ENCODE data around the gene BLMH. TPM values are rescaled to one million over a fixed set of nuclear protein-coding genes. Genes with fewer than 3 reads are reported as not detected.
"Not testable (repeated sequence)": the region's sequence is repeated elsewhere in the genome, so short reads cannot be mapped to it uniquely, and the experiment has no call there.

BLMH gene
- total and polyA plus RNA-seq, 10 of the 15 experiments (the other 5 are each of a cell fraction or from before 2014, with no cell fraction given): 16.1 to 63.9 (median 54.0) TPM

GRCh38 chr17:30200656-30201055 is 91.1 kb downstream of the BLMH start:
- CTCF ChIA-PET; H3K9me3 ChIP-seq (replicated peaks; ENCODE audit: control insufficient read depth, insufficient read depth, low read length); H4K20me1 ChIP-seq (ENCODE audit: control insufficient read depth, insufficient read depth); H3K27me3 ChIP-seq (replicated peaks in 1 of 2; ENCODE audit: control insufficient read depth in 2 of 2, insufficient read depth in 2 of 2, low read length in 1 of 2); H3K9ac ChIP-seq (ENCODE audit: control insufficient read depth, insufficient read depth, low read length); H2AFZ ChIP-seq (ENCODE audit: control insufficient read depth, low read depth, low read length); intact Hi-C loops (cut with micrococcal nuclease; ENCODE audit: unreplicated experiment); FAIRE-seq; H3K4me1 ChIP-seq (ENCODE audit: control insufficient read depth, insufficient read depth, low read length); H3K79me2 ChIP-seq (ENCODE audit: control insufficient read depth, insufficient read depth, low read length); ATAC-seq; DNase-seq (ENCODE audit: low read depth, low spot score); BruUV-seq (replicated peaks); H3K4me2 ChIP-seq (ENCODE audit: control insufficient read depth, insufficient read depth); H3K4me3 ChIP-seq; in situ Hi-C loops (cut with MboI); H3K27ac ChIP-seq (ENCODE audit: control insufficient read depth, insufficient read depth); H3K36me3 ChIP-seq (ENCODE audit: control insufficient read depth in 2 of 2, insufficient read depth in 2 of 2, low read length in 1 of 2): not testable (repeated sequence)
- ChIA-PET RAD21 (ENCODE audit: unreplicated experiment) (interaction anchor here (1.3 kb wide), 1 partner anchor 95 kb away, joined by 3 read pairs; no protein-coding TSS in a partner anchor), SMC1A (ENCODE audit: uncharacterized antibody, unreplicated experiment) (interaction anchor here (0.6 to 1.6 kb wide), 2 partner anchors 70 to 376 kb away, joined by 3 to 5 read pairs; no protein-coding TSS in a partner anchor), POLR2A (interaction anchor here (0.6 kb wide), 1 partner anchor 174 kb away, joined by 3 read pairs; no protein-coding TSS in a partner anchor)
- WGBS (ENCODE audit: insufficient coverage, insufficient replicate concordance, low lambda C conversion rate, missing lambda C conversion rate): 71% methylated on average over 8 of the region's 9 CpGs

- CTCF ChIA-PET: interaction anchor here (1.1 kb wide), 1 partner anchor 61 kb away, joined by 3 read pairs; no protein-coding TSS in a partner anchor
- TF ChIP-seq ELK1 (IDR thresholded peaks at IDR 0.05; ENCODE audit: low read depth, low read length) (no peak), BMI1 (IDR thresholded peaks at IDR 0.05; ENCODE audit: borderline replicate concordance) (no peak), MEF2A (IDR thresholded peaks at IDR 0.05; ENCODE audit: insufficient read depth, low read depth, low read length) (no peak), YBX1 (IDR thresholded peaks at IDR 0.05) (no peak), ATF2 (IDR thresholded peaks at IDR 0.05; ENCODE audit: low read length) (no peak), KLF5 (IDR thresholded peaks at IDR 0.05; ENCODE audit: partially characterized antibody) (no peak), E2F8 (IDR thresholded peaks at IDR 0.05; ENCODE audit: low read depth, partially characterized antibody) (no peak), ZZZ3 (IDR thresholded peaks at IDR 0.05; ENCODE audit: control insufficient read depth, insufficient read length, low read depth) (no peak), E2F4 (IDR thresholded peaks at IDR 0.05; ENCODE audit: low read depth, low read length) (no peak), SMC3 (IDR thresholded peaks at IDR 0.05; ENCODE audit: borderline replicate concordance, low read length) (no peak), ZBED1 (IDR thresholded peaks at IDR 0.05; ENCODE audit: borderline replicate concordance) (no peak)
Observed at GRCh38 chr17:30200106-30200505, 91.6 kb downstream of the BLMH start.

More at GRCh38 chr17:30200106-30200505, 91.6 kb downstream of the BLMH start:
- H3K4me1 ChIP-seq (ENCODE audit: control insufficient read depth, insufficient read depth, low read length): peaks cover 7% of the 10 kb centered on the region; the same call in 1 of the 2 replicates
- intact Hi-C loops (cut with micrococcal nuclease; ENCODE audit: unreplicated experiment): no loop called here
- in situ Hi-C loops (cut with MboI): no loop called here
- ChIA-PET POLR2A (no interaction called here), RAD21 (ENCODE audit: unreplicated experiment) (interaction anchor here (0.9 kb wide), 1 partner anchor 35 kb away, joined by 4 read pairs; no protein-coding TSS in a partner anchor), SMC1A (ENCODE audit: uncharacterized antibody, unreplicated experiment) (interaction anchor here (1.0 kb wide), 1 partner anchor 73 kb away, joined by 3 read pairs; no protein-coding TSS in a partner anchor)
- no peaks in the 10 kb centered on the region for H3K9me3 ChIP-seq (replicated peaks; ENCODE audit: control insufficient read depth, insufficient read depth, low read length)
- no peak overlapping the region for H3K4me3 ChIP-seq
- FAIRE-seq: no peak
- H2AFZ ChIP-seq (ENCODE audit: control insufficient read depth, low read depth, low read length): no peak overlapping the region
- no peak overlapping the region for H3K9ac ChIP-seq (ENCODE audit: control insufficient read depth, insufficient read depth, low read length)
- H3K79me2 ChIP-seq (ENCODE audit: control insufficient read depth, insufficient read depth, low read length): no peaks in the 10 kb centered on the region
- no peak for DNase-seq (ENCODE audit: low read depth, low spot score)
- no peak overlapping the region for H3K27ac ChIP-seq (ENCODE audit: control insufficient read depth, insufficient read depth)
- ATAC-seq: no peak
- H3K4me2 ChIP-seq (ENCODE audit: control insufficient read depth, insufficient read depth): no peak overlapping the region
- H3K36me3 ChIP-seq (ENCODE audit: control insufficient read depth in 2 of 2, insufficient read depth in 2 of 2, low read length in 1 of 2): no peaks in the 10 kb centered on the region
- no peaks in the 10 kb centered on the region for H3K27me3 ChIP-seq (replicated peaks in 1 of 2; ENCODE audit: control insufficient read depth in 2 of 2, insufficient read depth in 2 of 2, low read length in 1 of 2)
- 82% methylated on average over 10 of the region's 10 CpGs for WGBS (ENCODE audit: insufficient coverage, insufficient replicate concordance, low lambda C conversion rate, missing lambda C conversion rate)
- no TSS peak for BruUV-seq (replicated peaks)
- H4K20me1 ChIP-seq (ENCODE audit: control insufficient read depth, insufficient read depth): no peaks in the 10 kb centered on the region

All from GM12878 (cell line).